T-helper 1 cell (primary cell): ENCODE results near the gene PNRC2.

ENCODE experiments used
- DNase-seq, 5 donors: peaks; one replicate each; pipeline ENCODE4 v3.0.0-alpha.2; 2012 to 2020
- total RNA-seq, 4 donors: gene quantifications; one replicate each; lab custom pipeline; 2026; lab: John Stamatoyannopoulos, UW

PNRC2 gene, protein sequence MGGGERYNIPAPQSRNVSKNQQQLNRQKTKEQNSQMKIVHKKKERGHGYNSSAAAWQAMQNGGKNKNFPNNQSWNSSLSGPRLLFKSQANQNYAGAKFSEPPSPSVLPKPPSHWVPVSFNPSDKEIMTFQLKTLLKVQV
- 145 to 229 (median 190) reads per million in 4 donors for total RNA-seq

DNA sequence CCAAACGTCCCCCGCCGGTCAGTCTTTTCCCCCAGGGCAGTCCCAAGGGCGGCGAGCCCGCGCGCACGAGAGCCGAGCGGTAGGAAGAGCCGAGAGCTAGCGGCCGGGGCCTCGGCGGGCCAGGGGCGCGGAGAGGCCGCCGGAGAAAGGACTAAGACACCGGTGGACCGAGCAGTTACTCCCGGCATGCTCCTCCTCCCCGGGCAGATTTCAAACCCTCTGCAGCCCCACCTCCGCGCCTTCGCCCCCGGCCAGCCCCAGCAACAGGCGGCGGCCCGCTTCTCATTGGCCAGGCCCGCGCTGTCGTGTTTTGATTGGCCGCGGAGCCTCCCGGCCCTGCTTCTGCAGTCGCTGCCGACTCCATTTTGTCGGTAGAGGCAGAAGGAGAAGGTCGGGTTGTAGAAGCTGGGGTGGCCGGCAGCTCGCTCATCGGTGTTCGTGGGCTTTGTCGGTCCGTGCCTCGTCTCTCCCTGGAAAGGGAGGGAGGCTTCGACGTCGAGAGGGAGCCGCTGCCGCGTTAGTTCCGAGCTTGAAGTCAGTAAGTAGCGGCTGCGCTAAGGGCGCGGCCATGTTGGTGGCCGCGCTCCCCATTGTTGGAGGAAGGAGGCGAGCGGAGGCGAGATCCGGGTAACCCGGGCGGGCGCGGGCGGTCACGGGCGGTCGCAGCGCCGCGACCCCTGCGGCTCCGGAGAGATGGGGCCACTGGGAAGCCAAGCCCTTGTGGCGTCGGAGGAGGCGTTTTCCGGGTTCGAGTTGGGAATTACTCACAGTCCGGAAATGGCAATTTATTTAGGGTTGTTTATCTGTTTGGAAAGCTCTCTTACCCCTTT, at the start of gene PNRC2:
TSS of gene PNRC2 (plus strand) at position 368 of the 830 bp plus-strand sequence. CDS start 1,630 bp downstream, outside the sequence.
- peak; percentile 91 to 97 (median 94) for DNase-seq

DNA sequence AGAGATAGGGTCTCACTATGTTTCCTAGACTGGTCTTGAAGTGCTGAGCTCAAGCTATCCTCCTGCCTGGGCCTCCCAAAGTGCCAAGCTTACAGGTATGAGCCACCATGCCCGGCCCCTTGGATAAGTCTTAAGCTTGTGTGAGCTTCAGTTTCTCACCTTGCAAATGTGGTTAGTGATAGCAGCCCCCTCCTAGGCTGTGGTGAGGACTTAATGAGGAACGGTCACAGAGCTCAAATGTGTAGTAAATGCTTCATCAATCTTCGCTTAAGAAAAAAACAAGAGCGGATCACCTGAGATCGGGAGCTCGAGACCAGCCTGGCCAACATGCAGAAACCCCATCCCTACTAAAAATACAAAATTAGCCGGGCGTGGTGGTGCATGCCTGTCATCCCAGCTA, 49.5 kb upstream of the PNRC2 start:
- no peak for DNase-seq

DNA sequence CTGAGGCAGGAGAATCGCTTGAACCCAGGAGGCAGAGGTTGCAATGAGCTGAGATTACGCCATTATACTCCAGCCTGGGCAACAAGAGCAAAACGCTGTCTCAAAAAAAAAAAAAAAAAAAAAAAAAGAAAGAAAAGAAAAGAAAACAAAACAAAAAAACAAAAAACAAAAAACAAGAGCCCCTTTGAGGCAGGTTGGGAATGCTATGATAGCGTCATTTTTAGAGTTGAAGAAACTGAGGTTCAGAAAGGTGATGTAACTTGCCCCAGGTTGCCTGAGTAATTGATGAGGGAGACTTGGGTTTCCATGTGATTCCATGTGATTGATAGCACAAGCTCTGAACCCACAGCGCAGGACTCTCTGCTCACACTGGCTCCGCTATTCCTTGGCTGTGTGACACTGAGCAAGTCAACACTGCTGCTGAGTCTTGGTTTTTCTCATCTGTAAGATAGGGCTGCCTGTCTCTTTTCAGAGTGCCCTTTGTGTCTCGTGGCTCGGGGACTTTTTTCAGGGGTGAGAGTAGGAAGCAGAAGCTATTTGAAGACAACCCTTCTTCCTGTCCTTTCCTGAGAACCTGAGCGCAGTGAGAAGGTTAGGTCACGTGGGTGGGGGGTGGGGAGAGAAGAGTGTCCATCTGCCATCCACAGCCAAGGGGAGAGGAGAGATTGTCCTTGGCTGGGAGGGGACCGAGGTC, 48.9 kb upstream of the PNRC2 start:
- no peak for DNase-seq

DNA sequence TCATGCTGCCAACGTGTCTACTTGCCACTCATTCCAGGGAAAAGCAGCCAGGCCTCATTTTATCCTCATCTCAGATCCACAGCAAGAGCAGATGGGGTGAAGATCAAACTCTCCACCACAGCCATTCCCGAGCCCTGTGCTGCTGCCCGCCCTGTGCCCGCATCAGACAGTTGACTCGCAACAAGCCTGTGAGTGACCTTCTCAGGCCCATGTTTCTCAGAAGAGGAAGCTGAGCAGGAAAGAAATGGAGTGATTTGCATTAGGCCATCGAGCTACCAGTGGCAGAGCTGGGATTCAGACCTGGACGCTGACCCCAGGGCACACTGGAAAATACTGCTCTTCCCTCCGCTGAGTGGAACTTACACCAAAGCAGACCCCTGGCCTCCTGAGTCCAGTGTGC, 47.7 kb upstream of the PNRC2 start:
- DNase-seq: no peak

DNA sequence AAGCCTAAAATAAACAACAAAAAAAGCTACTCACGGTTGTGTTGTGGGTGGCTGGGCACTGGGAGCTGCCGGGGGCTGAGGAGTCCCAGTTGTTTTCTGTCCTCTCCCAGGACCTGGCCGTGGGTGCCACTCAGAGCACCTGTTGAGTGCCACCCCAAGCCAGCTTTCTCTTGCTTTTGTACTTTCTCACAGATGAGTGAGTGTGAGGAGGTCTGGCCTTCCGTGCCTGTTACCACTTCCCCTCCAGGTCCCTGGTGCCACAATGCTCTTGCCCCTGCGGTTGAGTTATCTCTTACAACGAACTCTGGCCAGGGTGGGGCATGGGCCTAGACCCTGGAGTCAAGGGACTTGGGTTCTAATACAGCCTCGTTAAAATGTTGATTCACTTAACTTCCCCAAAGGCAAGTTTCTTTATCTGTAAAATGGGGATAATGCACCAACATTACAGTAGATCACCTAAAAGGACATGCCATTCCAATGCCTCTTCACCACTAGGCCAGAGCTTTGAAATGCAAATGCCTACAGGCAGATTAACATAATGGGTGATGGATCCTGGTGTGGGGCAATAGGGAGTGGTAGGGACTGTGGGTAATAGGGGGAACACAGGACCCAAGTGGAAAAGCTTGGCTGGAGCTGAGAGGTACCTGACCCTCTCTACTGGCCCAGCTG, 46.3 kb upstream of the PNRC2 start, which contains the start of gene CNR2:
TSS of gene CNR2 (minus strand) at position 151 of the 669 bp plus-strand sequence. CDS start 37,745 bp downstream, outside the sequence.
- peak in 1 of 5 donors; percentile 15 for DNase-seq

DNA sequence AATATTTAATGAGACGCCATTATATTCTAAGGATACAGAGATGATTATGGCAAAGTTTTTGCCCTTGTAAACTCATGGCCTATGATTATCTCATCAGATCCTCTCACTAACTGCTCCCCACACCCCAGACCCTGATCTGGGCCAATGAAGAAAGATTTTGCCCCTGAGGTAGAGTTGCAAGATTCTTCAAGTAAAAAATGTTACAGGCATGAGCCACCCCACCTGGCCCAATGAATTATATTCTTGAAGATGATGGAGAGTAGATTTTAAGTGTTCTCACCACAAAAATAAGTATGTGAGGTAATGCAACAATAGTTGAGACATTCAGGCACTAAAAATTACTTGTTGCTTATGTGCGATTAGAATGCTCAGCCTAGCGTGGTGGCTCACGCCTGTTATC, 44.7 kb upstream of the PNRC2 start:
- DNase-seq: no peak

DNA sequence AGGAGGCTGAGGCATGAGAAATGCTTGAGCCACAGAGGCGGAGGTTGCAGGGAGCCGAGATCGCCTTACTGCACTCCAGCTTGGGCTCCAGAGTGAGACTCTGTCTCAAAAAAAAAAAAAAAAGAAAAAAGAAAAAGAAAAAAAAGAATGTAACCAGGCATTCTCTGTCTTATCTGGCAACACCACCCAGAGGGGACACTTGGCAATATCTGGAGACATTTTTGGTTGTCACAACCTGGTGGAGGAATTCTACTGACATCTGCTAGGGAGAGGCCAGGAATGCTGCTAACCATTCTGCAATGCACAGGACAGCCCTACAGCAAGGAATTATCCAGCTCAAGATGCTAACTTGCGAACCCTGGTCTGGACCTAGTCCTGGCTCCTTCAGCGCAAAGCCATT, 44.2 kb upstream of the PNRC2 start:
- no peak for DNase-seq

DNA sequence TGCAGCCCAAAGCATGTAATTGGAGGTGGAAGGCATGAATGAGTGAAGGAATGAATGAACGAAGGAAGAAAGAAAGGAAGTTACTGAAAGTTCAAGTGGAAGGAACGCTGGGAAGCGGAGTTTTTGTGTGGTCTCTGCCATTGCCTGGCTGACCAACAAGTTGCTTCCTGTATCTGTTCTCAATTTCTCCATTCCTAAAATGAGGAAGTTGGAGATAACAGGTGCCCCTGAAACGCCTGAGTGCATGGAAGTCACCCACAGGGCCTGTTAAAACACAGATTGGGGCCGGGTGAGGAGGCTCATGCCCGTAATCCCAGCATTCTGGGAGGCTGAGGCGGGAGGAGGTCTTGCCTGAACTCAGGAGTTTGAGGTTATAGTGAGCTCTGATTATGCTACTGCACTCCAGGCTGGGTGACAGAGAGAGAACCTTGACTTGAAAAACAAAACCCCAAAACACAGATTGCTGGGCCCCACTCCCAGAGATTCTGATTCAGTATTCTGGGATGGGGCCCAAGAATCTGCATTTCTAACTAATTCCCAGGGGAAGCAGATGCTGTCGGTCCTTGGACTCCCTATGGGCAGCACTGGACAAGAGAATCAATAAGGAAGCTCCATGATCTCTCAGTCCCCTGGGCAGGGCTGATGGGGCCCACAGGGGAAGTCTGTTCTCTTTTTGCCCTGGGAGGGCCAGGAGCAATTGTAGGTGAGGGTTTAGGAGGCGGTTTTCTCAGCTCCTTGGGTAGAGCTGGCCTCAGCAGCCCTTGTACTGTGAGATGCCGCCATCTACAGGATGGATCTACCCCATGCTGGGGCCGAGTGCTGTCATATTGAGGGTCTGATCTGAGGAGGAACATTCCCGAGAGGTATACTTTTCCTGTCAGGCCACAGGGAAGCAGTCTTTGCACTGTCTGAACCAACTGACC, 43.2 kb upstream of the PNRC2 start:
- peak in 3 of 5 donors; percentile 18 to 41 (median 27) for DNase-seq

DNA sequence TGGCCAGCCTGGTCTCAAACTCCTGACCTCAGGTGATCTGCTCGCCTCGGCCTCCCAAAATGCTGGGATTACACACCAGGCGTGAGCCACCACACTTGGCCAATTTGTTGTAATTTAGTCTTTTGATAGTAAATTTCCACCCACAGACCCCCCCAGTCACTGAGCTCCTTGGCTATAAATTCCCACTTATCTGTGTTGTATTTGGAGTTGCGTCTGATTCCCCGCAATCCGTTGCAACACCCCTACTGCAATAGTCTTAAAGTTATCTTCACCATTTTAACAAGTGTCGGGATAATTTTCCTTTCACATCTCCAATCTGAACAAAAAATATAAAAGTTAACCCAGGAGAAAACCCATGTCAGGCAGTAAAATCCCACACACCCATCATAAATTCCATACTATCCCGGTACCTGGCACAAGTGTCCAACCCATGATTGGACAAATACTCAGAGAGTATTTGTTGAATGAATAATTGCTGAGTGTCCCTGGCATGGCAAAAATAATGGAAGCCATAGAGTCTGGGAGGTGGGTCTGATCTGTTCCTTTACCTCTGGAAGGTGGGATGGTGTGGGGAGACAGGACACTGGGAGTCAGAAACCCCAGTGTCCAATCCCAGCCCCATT, 37.2 kb upstream of the PNRC2 start:
- DNase-seq: no peak

DNA sequence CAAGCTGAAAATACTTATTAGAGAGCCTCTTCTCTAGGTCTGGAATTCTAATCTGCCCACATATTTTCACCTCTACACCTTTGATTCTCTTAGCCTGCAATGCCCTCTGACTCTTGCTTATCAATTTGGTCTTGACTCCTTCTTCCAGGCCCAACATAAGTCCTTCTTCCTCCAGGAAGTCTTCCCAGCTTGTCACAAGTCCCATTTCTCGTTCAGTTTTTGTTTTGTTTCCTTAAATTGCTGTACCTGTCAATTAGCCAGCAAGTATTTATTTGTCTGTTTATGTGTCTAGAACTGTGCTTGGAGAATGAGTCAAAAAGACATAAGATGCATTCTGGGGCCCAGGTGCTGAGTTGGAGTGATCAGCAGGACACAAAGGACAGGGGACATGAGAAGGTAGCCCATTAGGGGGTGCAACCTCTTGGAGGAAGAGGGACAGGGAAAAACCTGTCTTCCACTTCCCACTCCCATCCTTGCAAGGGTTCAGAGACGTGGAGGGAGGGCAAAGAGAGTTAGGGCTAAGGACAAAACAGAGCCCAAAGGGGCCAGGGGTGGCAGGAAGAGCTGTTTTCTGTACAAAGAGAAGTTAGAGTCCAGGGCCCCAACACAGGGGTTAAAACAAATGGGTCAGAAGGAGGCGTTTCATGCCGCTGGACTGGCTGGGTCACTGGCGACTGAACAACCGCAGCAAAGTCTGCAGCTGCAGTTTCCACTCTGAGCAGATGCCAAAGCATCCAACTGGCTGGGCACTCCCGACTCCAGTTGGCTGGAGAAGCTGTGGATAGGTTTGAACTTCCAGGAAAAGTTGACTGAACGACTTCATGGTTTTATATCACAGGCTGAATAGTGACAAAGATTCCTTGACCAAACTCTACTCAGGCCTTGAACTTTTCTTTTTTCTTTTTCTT, 35.8 kb upstream of the PNRC2 start:
- DNase-seq: no peak

DNA sequence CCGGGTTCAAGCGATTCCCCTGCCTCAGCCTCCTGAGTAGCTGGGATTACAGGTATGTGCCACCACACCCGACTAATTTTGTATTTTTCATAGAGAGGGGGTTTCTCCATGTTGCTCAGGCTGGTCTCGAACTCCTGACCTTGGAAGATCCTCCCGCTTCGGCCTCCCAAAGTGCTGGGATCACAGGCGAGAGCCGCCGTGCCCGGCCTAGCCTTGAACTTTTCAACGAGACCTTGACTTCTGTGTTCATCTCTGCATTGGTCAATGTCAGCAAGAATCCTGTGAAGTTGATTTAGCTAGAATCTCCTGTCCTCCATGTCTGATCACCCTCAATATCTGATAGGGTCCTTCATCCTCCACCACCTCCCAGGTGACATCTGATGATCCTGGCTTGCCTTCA, 35.0 kb upstream of the PNRC2 start:
- no peak for DNase-seq

DNA sequence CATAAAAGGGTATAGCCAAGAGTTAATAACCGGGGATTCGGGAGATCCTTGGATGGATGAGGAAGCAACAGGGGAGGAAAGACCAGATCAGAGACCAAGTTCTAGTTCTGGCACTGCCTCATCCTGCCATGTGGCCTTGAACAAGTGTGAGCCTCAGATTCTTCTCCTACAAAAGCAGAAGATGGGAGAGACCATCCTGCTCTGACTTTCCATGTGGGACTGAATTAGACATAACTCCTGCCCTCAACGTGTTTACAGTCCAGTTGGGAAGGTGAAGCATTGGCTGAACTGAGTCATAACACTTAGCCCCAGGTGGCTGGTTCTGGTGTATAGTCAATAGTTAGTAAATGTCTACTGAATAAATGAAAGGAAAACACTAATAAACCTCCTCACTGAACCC, 34.3 kb upstream of the PNRC2 start:
- no peak for DNase-seq

DNA sequence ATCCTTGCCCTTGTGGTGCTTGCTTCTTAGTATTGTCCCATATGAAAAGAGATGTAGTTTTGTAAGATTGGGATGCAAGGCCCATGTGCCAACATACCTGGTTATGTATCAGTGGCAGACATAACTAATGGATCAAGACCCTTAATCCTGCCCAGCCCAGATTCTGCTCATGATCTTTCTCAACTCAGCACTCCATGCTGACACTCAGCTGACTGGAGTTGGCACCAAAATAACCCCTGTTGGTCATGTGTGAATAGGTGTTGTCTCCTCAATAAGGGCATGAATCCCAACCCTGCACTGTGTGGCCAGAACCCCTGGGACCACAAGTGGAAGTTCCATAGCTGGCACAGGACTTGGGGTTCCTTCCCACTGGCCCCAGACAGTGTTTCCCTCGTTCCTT, 32.5 kb upstream of the PNRC2 start:
- DNase-seq: no peak

DNA sequence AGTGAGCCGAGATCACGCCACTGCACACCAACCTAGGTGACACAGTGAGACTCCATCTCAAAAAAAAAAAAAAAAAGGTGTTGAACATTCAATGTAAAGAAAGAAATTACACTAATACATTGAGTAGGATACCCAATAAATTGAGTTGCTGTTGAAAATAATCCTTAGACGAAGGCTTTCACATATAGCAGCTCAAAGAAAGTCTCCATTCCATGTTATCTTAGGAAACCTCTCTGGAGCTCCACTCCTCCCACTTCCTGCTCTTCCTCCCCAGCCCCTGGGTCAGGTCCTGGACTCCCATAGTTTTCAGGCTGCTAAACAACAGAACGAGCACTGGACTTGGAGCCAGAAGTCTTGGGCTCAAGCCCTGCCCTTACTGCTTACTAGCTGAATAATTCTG, 30.8 kb upstream of the PNRC2 start:
- DNase-seq: no peak

DNA sequence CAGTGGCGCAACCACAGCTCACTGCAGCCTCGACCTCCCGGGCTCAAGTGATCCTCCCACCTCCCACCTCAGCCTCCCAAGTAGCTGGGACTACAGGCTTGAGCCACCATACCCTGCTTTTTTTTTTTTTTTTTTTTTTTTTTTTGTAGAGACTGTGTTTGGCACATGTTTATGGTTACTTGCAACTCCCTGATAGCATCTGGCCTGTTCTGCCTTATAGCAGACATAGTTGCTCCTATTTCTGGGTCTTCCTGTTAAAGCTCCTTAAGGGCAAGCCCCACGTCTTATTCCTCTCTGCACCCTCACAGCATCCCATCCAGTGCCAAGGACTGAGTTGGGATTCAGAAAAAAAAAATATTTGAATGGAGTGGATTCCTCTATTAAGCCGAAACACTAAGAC, 29.4 kb upstream of the PNRC2 start:
- DNase-seq: no peak

DNA sequence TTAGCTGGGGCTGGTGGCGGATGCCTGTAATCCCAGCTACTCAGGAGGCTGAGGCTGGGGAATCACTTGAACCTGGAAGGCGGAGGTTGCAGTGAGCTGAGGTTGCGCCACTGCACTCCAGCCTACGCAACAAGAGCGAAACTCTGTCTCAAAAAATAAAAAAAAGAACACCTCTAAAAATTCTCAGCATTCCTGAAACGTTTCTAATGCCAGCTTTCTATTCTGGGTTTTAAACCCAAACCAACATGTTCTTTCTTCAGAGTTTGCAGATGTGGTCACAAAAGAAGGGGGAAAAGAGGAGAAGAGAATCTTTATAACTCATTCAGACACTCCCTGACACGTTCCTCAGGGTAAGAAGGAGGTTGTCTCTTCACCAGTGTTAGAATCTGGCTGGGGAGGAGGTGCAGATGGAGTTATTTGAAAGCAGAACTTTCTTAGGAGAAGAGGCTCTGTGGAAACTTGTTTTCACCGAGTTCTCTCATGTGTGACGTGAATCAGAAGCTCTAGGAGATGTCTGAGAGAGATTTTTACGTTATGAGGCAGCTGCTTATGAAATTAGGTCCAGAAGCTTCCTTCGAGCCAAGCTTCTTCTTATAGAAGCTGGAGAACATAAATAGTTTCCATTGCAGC, 28.7 kb upstream of the PNRC2 start:
- DNase-seq: no peak

DNA sequence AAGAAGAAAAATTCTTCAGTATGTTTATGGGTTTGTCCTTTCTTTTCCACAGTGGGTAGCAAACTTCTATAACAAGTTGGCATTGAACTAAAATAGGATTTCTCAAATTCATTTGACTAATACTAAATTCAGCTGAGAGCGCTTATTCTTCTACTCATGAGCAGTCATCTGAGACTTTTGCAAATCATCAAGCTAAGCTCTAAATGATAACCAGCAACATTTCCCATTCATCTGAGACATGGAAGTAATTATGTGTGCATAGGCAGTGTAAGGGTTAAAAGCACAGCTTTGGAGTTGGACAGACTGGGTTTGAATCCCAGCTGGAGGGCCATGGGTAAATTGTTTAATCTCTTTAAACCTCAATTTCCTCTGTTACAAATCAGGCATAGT, 28.1 kb upstream of the PNRC2 start:
- DNase-seq: no peak

DNA sequence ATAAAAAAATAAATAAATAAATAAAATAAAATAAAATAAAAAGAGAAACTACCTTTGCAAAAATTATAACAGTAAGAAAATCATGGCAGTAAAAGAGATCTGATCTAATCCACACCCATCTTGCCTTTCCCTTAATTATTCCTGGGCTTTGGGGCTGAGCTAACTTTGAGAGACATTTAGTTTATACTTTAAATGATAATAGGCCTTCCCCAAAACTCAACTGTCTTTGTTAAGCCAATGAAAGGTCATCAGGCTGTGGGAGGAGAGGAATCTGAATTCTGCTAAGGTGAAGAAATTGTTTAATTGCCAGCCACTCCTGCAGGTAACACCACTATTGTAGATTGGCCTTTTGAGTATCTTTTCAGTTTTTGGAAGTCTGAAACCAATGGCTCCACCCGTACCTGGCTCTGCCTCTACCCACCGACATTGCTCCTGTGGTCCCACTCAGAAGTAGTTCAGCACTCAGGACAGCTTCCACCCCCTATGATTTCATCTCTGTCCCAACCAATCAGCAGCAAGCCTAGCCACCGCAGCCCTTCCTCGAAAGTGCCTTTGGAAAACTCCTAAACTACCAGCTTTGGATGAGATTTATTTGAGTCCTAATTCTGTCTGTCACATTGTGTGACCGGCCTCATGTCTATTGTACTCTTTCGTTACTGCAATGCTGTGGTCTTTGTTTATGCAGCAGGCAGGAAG, 23.0 kb upstream of the PNRC2 start:
- DNase-seq: no peak

DNA sequence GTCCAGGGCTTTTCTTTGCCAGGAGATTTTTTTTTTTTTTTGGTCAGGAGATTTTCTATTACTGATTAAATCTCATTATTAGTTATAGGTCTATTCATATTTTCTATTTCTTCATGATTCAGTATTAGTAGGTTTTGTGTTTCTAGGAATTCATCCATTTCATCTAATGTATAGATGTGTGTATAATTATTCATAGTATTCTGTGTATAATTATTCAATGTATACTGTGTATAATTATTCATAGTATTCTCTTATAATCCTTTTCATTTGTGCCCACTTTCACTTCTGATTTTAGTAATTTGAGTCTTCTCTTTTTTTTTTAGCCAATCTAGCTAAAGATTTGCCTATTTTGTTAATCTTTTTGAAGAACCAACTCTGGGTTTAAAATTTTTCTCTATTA, 12.3 kb upstream of the PNRC2 start:
- DNase-seq: no peak
